Liver (tissue), 9 donors: ENCODE measurements around the gene SPATA46. TPM values are rescaled to one million over a fixed set of nuclear protein-coding genes. Genes with fewer than 3 reads are reported as not detected.

Source experiments
- DNase-seq: peaks from one replicate; pipeline ENCODE4 v3.0.0-alpha.2; 2017; ENCODE audit warnings: low spot score
- H3K27ac ChIP-seq, 2 donors: one replicate each; pipeline ENCODE4 v1.7.0; 2013; ENCODE audit warnings: inconsistent platforms in 2 of 2, low read length in 2 of 2, control low read depth in 1 of 2, low read depth in 1 of 2, mild to moderate bottlenecking in 1 of 2
- H3K27me3 ChIP-seq, 4 donors: one replicate each; pipeline versions ENCODE4 v1.6.1 to v1.7.0; 2013; ENCODE audit warnings: low read length in 3 of 4, inconsistent platforms in 1 of 4, mild to moderate bottlenecking in 1 of 4, moderate library complexity in 1 of 4; ENCODE audit not compliant: control insufficient read depth in 4 of 4, insufficient read depth in 4 of 4
- H3K36me3 ChIP-seq, 4 donors: one replicate each; pipeline versions ENCODE4 v1.6.1 to v1.7.0; 2013; ENCODE audit warnings: low read length in 3 of 4, mild to moderate bottlenecking in 3 of 4, low read depth in 1 of 4, moderate library complexity in 1 of 4; ENCODE audit not compliant: control insufficient read depth in 4 of 4, insufficient read depth in 3 of 4
- H3K4me1 ChIP-seq, 4 donors: one replicate each; pipeline versions ENCODE4 v1.6.1 to v1.7.0; 2013; ENCODE audit warnings: low read length in 3 of 4, mild to moderate bottlenecking in 3 of 4, moderate library complexity in 1 of 4; ENCODE audit not compliant: control insufficient read depth in 4 of 4, insufficient read depth in 4 of 4
- H3K4me3 ChIP-seq, 3 donors: one replicate each; pipeline versions ENCODE4 v1.6.1 to v1.7.0; 2013; ENCODE audit warnings: low read length in 3 of 3, control low read depth in 1 of 3, low read depth in 1 of 3, mild to moderate bottlenecking in 1 of 3
- H3K9ac ChIP-seq, 2 donors: one replicate each; pipeline ENCODE4 v1.7.0; 2013; ENCODE audit warnings: low read length in 2 of 2, mild to moderate bottlenecking in 2 of 2, moderate library complexity in 2 of 2, control low read depth in 1 of 2, low read depth in 1 of 2
- H3K9me3 ChIP-seq, 4 donors: one replicate each; pipeline versions ENCODE4 v1.6.1 to v1.7.0; 2013; ENCODE audit warnings: low read length in 3 of 4; ENCODE audit not compliant: control insufficient read depth in 4 of 4
- EGR1 ChIP-seq, 2 donors: IDR thresholded peaks; 2 replicates each; pipeline ENCODE4 v1.6.1; 2016 to 2018; ENCODE audit warnings: antibody characterized with exemption in 2 of 2, low read depth in 2 of 2
- FOXA1 ChIP-seq: IDR thresholded peaks from 2 replicates; pipeline ENCODE4 v1.6.1; 2016; ENCODE audit warnings: antibody characterized with exemption
- HNF4G ChIP-seq: IDR thresholded peaks from 2 replicates; pipeline ENCODE4 v1.6.1; 2016; ENCODE audit warnings: antibody characterized with exemption
- JUND ChIP-seq, 2 donors: IDR thresholded peaks; 2 replicates each; pipeline ENCODE4 v1.6.1; 2016; ENCODE audit warnings: antibody characterized with exemption in 2 of 2
- RAD21 ChIP-seq, 2 donors: IDR thresholded peaks; 2 replicates each; pipeline ENCODE4 v1.6.1; 2016; ENCODE audit warnings: antibody characterized with exemption in 2 of 2, mild to moderate bottlenecking in 2 of 2
- SP1 ChIP-seq: IDR thresholded peaks from 2 replicates; pipeline ENCODE4 v1.6.1; 2018; ENCODE audit warnings: antibody characterized with exemption, mild to moderate bottlenecking
- TAF1 ChIP-seq: conservative IDR thresholded peaks from 2 replicates; pipeline ENCODE4 v1.6.1; 2016; ENCODE audit warnings: antibody characterized with exemption, mild to moderate bottlenecking
- YY1 ChIP-seq: IDR thresholded peaks from 2 replicates; pipeline ENCODE4 v1.6.1; 2016; ENCODE audit warnings: antibody characterized with exemption, mild to moderate bottlenecking
- WGBS: extraction: QIAGEN DNeasy Blood & Tissue Kit; methylation state at CpG from one replicate; pipeline ENCODE4 v1.1.7; 2013; 5-methylcytosine and 5-hydroxymethylcytosine counted together
- polyA plus RNA-seq, 2 donors: library from polyadenylated mRNA; stranded (reverse) in 1 of 2; unstranded in 1 of 2; fragments of 200-250 nt in 1 of 2; fragments of >200 nt in 1 of 2; fragmentation: Nextera tagmentation in 1 of 2; extraction: Ambion mirVana in 1 of 2; gene quantifications; one replicate each; pipeline versions ENCODE4 v1.2.1 to v1.2.3, GENCODE V29; 2013 to 2015
- total RNA-seq, 2 donors: library from RNA; depleted of rRNA; stranded (reverse); fragments of >200 nt; gene quantifications; one replicate each; pipeline ENCODE4 v1.2.3, GENCODE V29; 2014
- TF ChIP-seq, protein P1 (sequence below): IDR thresholded peaks from 2 replicates; pipeline ENCODE4 v1.6.1; 2016; ENCODE audit warnings: antibody characterized with exemption, mild to moderate bottlenecking
- TF ChIP-seq, protein P2 (sequence below): fragments of 150-350 bp; IDR thresholded peaks from 2 replicates; pipeline ENCODE4 v1.5.1; 2017; ENCODE audit warnings: improper control_type of control experiment, low read depth, low read length; ENCODE audit not compliant: missing input control
- TF ChIP-seq, protein P3 (sequence below): IDR thresholded peaks from 2 replicates; pipeline ENCODE4 v1.6.1; 2016; ENCODE audit warnings: antibody characterized with exemption
- donor health status: healthy.
- donor health status: healthy.
- donor health status: healthy.
- donor health status: healthy.
- donor health status: healthy.

The SPATA46 gene
- total and polyA plus RNA-seq, 4 donors = 0.06 to 0.17 TPM; not detected in 2

GRCh38 chr1:162384601-162385279 is 8.1 kb upstream of the SPATA46 start:
- Histone ChIP-seq H3K27me3 (no peaks in the 10 kb centered on the region), H3K9ac (no peak overlapping the region), H3K4me1 (peaks cover 6 to 20% (median 10%) of the 10 kb centered on the region in 4 donors), H3K9me3 (no peaks in the 10 kb centered on the region), H3K27ac (no peak overlapping the region), H3K4me3 (no peak overlapping the region), H3K36me3 (peaks cover 0 to 13% (median 10%) of the 10 kb centered on the region in 4 donors)
- WGBS = 96% methylated on average over 10 of the region's 10 CpGs
- DNase-seq = peak; percentile 9
- no peak for TF ChIP-seq HNF4G
- TF ChIP-seq, protein P1, sequence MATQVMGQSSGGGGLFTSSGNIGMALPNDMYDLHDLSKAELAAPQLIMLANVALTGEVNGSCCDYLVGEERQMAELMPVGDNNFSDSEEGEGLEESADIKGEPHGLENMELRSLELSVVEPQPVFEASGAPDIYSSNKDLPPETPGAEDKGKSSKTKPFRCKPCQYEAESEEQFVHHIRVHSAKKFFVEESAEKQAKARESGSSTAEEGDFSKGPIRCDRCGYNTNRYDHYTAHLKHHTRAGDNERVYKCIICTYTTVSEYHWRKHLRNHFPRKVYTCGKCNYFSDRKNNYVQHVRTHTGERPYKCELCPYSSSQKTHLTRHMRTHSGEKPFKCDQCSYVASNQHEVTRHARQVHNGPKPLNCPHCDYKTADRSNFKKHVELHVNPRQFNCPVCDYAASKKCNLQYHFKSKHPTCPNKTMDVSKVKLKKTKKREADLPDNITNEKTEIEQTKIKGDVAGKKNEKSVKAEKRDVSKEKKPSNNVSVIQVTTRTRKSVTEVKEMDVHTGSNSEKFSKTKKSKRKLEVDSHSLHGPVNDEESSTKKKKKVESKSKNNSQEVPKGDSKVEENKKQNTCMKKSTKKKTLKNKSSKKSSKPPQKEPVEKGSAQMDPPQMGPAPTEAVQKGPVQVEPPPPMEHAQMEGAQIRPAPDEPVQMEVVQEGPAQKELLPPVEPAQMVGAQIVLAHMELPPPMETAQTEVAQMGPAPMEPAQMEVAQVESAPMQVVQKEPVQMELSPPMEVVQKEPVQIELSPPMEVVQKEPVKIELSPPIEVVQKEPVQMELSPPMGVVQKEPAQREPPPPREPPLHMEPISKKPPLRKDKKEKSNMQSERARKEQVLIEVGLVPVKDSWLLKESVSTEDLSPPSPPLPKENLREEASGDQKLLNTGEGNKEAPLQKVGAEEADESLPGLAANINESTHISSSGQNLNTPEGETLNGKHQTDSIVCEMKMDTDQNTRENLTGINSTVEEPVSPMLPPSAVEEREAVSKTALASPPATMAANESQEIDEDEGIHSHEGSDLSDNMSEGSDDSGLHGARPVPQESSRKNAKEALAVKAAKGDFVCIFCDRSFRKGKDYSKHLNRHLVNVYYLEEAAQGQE = no peak
- TF ChIP-seq YY1 = no peak
- no peak for TF ChIP-seq SP1
- no peak for TF ChIP-seq FOXA1
- TF ChIP-seq TAF1 = no peak
- TF ChIP-seq, protein P2, sequence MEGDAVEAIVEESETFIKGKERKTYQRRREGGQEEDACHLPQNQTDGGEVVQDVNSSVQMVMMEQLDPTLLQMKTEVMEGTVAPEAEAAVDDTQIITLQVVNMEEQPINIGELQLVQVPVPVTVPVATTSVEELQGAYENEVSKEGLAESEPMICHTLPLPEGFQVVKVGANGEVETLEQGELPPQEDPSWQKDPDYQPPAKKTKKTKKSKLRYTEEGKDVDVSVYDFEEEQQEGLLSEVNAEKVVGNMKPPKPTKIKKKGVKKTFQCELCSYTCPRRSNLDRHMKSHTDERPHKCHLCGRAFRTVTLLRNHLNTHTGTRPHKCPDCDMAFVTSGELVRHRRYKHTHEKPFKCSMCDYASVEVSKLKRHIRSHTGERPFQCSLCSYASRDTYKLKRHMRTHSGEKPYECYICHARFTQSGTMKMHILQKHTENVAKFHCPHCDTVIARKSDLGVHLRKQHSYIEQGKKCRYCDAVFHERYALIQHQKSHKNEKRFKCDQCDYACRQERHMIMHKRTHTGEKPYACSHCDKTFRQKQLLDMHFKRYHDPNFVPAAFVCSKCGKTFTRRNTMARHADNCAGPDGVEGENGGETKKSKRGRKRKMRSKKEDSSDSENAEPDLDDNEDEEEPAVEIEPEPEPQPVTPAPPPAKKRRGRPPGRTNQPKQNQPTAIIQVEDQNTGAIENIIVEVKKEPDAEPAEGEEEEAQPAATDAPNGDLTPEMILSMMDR = no peak
- TF ChIP-seq, protein P3, sequence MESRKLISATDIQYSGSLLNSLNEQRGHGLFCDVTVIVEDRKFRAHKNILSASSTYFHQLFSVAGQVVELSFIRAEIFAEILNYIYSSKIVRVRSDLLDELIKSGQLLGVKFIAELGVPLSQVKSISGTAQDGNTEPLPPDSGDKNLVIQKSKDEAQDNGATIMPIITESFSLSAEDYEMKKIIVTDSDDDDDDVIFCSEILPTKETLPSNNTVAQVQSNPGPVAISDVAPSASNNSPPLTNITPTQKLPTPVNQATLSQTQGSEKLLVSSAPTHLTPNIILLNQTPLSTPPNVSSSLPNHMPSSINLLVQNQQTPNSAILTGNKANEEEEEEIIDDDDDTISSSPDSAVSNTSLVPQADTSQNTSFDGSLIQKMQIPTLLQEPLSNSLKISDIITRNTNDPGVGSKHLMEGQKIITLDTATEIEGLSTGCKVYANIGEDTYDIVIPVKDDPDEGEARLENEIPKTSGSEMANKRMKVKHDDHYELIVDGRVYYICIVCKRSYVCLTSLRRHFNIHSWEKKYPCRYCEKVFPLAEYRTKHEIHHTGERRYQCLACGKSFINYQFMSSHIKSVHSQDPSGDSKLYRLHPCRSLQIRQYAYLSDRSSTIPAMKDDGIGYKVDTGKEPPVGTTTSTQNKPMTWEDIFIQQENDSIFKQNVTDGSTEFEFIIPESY = no peak
- TF ChIP-seq JUND (IDR thresholded peaks at IDR 0.05) = no peak
- no peak for TF ChIP-seq EGR1 (IDR thresholded peaks at IDR 0.05; ENCODE audit: low read depth in 2 of 2)

DNA sequence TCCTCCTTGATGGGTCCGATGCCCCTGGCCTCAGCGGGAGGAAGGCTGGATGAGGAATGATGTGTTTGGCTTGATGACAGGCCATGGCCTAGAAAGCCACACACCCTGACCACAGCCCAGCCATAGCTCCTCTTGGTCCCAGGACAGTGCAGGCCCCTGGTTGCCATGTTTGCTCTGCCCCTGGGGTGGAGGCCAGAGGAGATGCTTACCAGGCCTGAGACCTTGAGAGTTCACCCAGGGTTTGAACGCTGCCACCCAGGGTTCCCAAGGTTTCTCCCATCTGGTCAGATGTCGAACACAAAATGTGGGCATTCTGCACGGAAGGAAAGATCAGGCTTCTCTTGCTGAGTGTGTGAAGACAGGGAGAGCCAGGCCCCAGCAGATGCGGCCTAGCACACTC is 7.5 kb upstream of the SPATA46 start:
- Histone ChIP-seq H3K36me3 (peaks cover 0 to 13% (median 10%) of the 10 kb centered on the region in 4 donors), H3K9me3 (no peaks in the 10 kb centered on the region), H3K4me3 (no peak overlapping the region), H3K9ac (no peak overlapping the region), H3K27me3 (no peaks in the 10 kb centered on the region), H3K27ac (no peak overlapping the region), H3K4me1 (peaks cover 2 to 14% (median 6%) of the 10 kb centered on the region in 4 donors)
- WGBS = 94% methylated on average over 6 of the region's 6 CpGs
- TF ChIP-seq FOXA1 (no peak), RAD21 (IDR thresholded peaks at IDR 0.05) (no peak), HNF4G (no peak)
- TF ChIP-seq, protein P3 = no peak
- DNase-seq = peak; percentile 25
